ENCODE data around the gene HLCS. TPM values are rescaled to one million over a fixed set of nuclear protein-coding genes. Genes with fewer than 3 reads are reported as not detected.

Gene HLCS
- total and polyA plus RNA-seq, 10 of the 15 experiments (the other 5 are each of a cell fraction or from before 2014, with no cell fraction given): 1.5 to 12.7 (median 9.6) TPM

DNA sequence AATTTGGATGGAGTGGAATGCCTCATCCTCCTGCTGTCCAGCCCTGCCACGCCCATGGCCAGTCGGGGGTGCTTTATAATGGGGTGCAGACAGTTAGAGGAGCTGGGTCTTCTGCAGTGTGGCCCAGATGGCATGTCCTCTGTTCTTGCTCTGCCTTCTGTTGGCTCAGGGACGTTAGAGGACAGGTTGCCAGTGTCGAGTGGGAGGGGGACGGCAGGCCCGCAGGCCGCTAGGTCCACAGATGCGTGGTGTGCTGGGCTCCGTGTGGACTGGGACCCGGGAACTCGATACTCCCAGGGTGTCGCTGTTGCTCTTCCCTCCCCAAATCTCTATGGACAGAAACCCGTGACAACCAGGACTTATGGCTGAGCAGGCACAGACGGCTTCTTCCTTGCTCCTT lies 234.3 kb downstream of the HLCS start:
- in situ Hi-C loops (cut with MboI): no loop called here
- TF ChIP-seq CBX5 (IDR thresholded peaks at IDR 0.05; ENCODE audit: low read depth) (no peak), WRNIP1 (IDR thresholded peaks at IDR 0.05; ENCODE audit: borderline replicate concordance, low read depth, low read length) (no peak)
- TF ChIP-seq, protein P1, sequence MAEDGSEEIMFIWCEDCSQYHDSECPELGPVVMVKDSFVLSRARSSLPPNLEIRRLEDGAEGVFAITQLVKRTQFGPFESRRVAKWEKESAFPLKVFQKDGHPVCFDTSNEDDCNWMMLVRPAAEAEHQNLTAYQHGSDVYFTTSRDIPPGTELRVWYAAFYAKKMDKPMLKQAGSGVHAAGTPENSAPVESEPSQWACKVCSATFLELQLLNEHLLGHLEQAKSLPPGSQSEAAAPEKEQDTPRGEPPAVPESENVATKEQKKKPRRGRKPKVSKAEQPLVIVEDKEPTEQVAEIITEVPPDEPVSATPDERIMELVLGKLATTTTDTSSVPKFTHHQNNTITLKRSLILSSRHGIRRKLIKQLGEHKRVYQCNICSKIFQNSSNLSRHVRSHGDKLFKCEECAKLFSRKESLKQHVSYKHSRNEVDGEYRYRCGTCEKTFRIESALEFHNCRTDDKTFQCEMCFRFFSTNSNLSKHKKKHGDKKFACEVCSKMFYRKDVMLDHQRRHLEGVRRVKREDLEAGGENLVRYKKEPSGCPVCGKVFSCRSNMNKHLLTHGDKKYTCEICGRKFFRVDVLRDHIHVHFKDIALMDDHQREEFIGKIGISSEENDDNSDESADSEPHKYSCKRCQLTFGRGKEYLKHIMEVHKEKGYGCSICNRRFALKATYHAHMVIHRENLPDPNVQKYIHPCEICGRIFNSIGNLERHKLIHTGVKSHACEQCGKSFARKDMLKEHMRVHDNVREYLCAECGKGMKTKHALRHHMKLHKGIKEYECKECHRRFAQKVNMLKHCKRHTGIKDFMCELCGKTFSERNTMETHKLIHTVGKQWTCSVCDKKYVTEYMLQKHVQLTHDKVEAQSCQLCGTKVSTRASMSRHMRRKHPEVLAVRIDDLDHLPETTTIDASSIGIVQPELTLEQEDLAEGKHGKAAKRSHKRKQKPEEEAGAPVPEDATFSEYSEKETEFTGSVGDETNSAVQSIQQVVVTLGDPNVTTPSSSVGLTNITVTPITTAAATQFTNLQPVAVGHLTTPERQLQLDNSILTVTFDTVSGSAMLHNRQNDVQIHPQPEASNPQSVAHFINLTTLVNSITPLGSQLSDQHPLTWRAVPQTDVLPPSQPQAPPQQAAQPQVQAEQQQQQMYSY (CRISPR knock-in tag; IDR thresholded peaks at IDR 0.05): no peak
- ATAC-seq: no peak
- Histone ChIP-seq H3K4me2 (ENCODE audit: control insufficient read depth, insufficient read depth) (no peak overlapping the region), H2AFZ (ENCODE audit: control insufficient read depth, low read depth, low read length) (no peak overlapping the region), H3K4me3 (no peak overlapping the region), H4K20me1 (ENCODE audit: control insufficient read depth, insufficient read depth) (no peaks in the 10 kb centered on the region), H3K36me3 (ENCODE audit: control insufficient read depth in 2 of 2, insufficient read depth in 2 of 2, low read length in 1 of 2) (no peaks in the 10 kb centered on the region), H3K9me3 (replicated peaks; ENCODE audit: control insufficient read depth, insufficient read depth, low read length) (no peaks in the 10 kb centered on the region), H3K27ac (ENCODE audit: control insufficient read depth, insufficient read depth) (no peak overlapping the region), H3K79me2 (ENCODE audit: control insufficient read depth, insufficient read depth, low read length) (no peaks in the 10 kb centered on the region), H3K27me3 (replicated peaks in 1 of 2; ENCODE audit: control insufficient read depth in 2 of 2, insufficient read depth in 2 of 2, low read length in 1 of 2) (no peaks in the 10 kb centered on the region; a peak in 2 of 4 replicates), H3K4me1 (ENCODE audit: control insufficient read depth, insufficient read depth, low read length) (no peaks in the 10 kb centered on the region), H3K9ac (ENCODE audit: control insufficient read depth, insufficient read depth, low read length) (no peak overlapping the region)
- ChIA-PET SMC1A (ENCODE audit: uncharacterized antibody, unreplicated experiment) (no interaction called here), RAD21 (ENCODE audit: unreplicated experiment) (no interaction called here), CTCF (no interaction called here), POLR2A (no interaction called here)
- BruUV-seq (replicated peaks): no TSS peak
- no peak for FAIRE-seq
- intact Hi-C loops (cut with micrococcal nuclease; ENCODE audit: unreplicated experiment): no loop called here
- WGBS (ENCODE audit: insufficient coverage, insufficient replicate concordance, low lambda C conversion rate, missing lambda C conversion rate): 33% methylated on average over 14 of the region's 14 CpGs
- DNase-seq (ENCODE audit: low read depth, low spot score): no peak

Measured in GM12878 (cell line).